ENCODE data around the gene CFAP47.

DNA sequence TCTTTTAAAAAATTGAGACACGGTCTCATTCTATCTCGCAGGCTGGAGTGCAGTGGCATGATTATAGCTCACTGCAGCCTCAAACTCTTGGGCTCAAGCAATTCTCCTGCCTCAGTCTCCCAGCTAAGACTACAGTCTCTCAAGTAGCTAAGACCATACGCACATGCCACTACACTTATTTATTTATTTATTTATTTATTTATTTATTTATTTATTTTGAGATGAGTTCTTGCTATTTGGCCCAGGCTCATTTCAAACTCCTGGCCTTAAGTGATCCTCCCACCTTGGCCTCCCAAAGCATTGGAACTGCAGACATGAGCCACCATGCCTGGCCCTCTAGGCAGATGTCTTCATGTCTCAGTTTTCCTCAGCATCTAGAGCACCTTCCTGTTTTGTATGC lies 482.2 kb downstream of the CFAP47 start:
- TF ChIP-seq REST (IDR thresholded peaks at IDR 0.05): no peak
- TF ChIP-seq, protein P1, sequence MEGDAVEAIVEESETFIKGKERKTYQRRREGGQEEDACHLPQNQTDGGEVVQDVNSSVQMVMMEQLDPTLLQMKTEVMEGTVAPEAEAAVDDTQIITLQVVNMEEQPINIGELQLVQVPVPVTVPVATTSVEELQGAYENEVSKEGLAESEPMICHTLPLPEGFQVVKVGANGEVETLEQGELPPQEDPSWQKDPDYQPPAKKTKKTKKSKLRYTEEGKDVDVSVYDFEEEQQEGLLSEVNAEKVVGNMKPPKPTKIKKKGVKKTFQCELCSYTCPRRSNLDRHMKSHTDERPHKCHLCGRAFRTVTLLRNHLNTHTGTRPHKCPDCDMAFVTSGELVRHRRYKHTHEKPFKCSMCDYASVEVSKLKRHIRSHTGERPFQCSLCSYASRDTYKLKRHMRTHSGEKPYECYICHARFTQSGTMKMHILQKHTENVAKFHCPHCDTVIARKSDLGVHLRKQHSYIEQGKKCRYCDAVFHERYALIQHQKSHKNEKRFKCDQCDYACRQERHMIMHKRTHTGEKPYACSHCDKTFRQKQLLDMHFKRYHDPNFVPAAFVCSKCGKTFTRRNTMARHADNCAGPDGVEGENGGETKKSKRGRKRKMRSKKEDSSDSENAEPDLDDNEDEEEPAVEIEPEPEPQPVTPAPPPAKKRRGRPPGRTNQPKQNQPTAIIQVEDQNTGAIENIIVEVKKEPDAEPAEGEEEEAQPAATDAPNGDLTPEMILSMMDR (IDR thresholded peaks at IDR 0.05): no peak
- no peak for TF ChIP-seq POLR2A (IDR thresholded peaks at IDR 0.05; ENCODE audit: low read length)
- no peak for TF ChIP-seq PHF8 (IDR thresholded peaks at IDR 0.05; ENCODE audit: borderline replicate concordance, low read depth)
- no peak for TF ChIP-seq RFX5 (IDR thresholded peaks at IDR 0.05)
- TF ChIP-seq SMC3 (IDR thresholded peaks at IDR 0.05): no peak
